Left ventricle myocardium inferior (tissue), 1 donor: Measurements from ENCODE around the gene DBT. TPM values are rescaled to one million over a fixed set of nuclear protein-coding genes. Genes with fewer than 3 reads are reported as not detected.
"Not testable (repeated sequence)": the region's sequence is repeated elsewhere in the genome, so short reads cannot be mapped to it uniquely, and the experiment has no call there.

ENCODE experiments used
- DNase-seq: peaks from one replicate; pipeline ENCODE4 v3.0.0-alpha.2; 2020
- H3K27ac ChIP-seq: fragments of 200-600 bp; replicated peaks from 2 replicates; pipeline ENCODE4 v1.8.0; 2021
- H3K27me3 ChIP-seq: fragments of 200-600 bp; 2 replicates; pipeline ENCODE4 v1.8.0; 2021; ENCODE audit warnings: low read depth
- H3K36me3 ChIP-seq: fragments of 200-600 bp; 2 replicates; pipeline ENCODE4 v1.8.0; 2021
- H3K4me1 ChIP-seq: fragments of 200-600 bp; 2 replicates; pipeline ENCODE4 v1.8.0; 2021
- H3K4me3 ChIP-seq: fragments of 200-600 bp; 2 replicates; pipeline ENCODE4 v1.8.0; 2021; ENCODE audit warnings: mild to moderate bottlenecking, moderate library complexity
- H3K9me3 ChIP-seq: fragments of 200-600 bp; replicated peaks from 2 replicates; pipeline ENCODE4 v1.8.0; 2021
- CTCF ChIP-seq: fragments of 200-600 bp; IDR thresholded peaks from 2 replicates; pipeline ENCODE4 v1.8.0; 2021; ENCODE audit warnings: antibody characterized with exemption, mild to moderate bottlenecking, borderline replicate concordance
- intact Hi-C: fragments of 100-400 bp; cut with micrococcal nuclease; formaldehyde crosslinking; loops from one replicate; pipeline ENCODE4 v1.11.0; 2022
- long read RNA-seq: library from polyadenylated mRNA; unstranded; transcript quantifications from one replicate; pipeline ENCODE4 v2.0.0, GENCODE V29; 2021
- total RNA-seq: library from RNA; stranded (reverse); fragmentation: NEBNext Ultra II Directional; extraction: Animal tissue kit (Norgen Biotek cat#: 25700); gene quantifications from one replicate; pipeline ENCODE4 v1.2.1, GENCODE V29; 2021
- donor health status: DM: no; HTN: yes; CAD: no; lungs with severe emphysema.

Gene DBT
- 38.8 TPM for total RNA-seq
- long read RNA-seq, full-length matches to known transcripts = 25 of 35 reads
- long read RNA-seq, partial matches to known transcripts = 1 of 35 reads
- long read RNA-seq, other reads (novel, unspliced or antisense) = 9 of 35 reads

- intact Hi-C loops = no loop called here
- Histone ChIP-seq H3K36me3 (no peaks in the 10 kb centered on the region), H3K4me3 (peak within 1 kb of the TSS; percentile 97), H3K27ac (peak within 1 kb of the TSS; percentile 94), H3K4me1 (peaks cover 37% of the 10 kb centered on the region), H3K9me3 (no peaks in the 10 kb centered on the region), H3K27me3 (no peaks in the 10 kb centered on the region)
- peak; percentile 93 for DNase-seq
- no peak for TF ChIP-seq CTCF
Observed at GRCh38 chr1:100249537-100250257, at the start of gene DBT. DBT (minus strand) TSS chr1:100249834; CDS start chr1:100249820, 14 bp downstream.

GRCh38 chr1:100298512-100298911, 48.9 kb upstream of the DBT start:
- Histone ChIP-seq H3K9me3 (no peaks in the 10 kb centered on the region), H3K36me3 (peaks cover 4% of the 10 kb centered on the region), H3K4me3 (no peak overlapping the region), H3K27ac (no peak overlapping the region), H3K27me3 (no peaks in the 10 kb centered on the region), H3K4me1 (no peaks in the 10 kb centered on the region)
- intact Hi-C loops = no loop called here
- no peak for TF ChIP-seq CTCF
- DNase-seq = no peak

DNA sequence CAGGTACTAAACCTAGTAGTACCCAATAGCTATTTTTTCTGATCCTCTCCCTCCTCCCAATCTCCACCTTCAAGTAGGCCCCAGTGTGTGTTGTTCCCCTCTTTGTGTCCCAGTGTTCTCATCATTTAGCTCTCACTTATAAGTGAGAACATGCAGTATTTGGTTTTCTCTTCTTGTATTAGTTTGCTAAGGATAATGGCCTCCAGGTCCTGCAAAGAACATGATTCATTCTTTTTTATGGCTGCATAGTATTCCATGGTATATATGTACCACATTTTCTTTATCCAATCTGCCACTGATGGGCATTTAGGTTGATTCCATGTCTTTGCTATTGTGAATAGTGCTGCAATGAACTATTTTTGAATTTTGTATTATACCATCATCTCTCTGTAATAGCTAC, 47.4 kb upstream of the DBT start:
- H3K9me3 ChIP-seq, H3K4me3 ChIP-seq, H3K27ac ChIP-seq, intact Hi-C loops, DNase-seq, H3K27me3 ChIP-seq: not testable (repeated sequence)
- H3K36me3 ChIP-seq = peaks cover 13% of the 10 kb centered on the region
- H3K4me1 ChIP-seq = peaks cover 11% of the 10 kb centered on the region

GRCh38 chr1:100296140-100296539, 46.5 kb upstream of the DBT start:
- peaks cover 21% of the 10 kb centered on the region for H3K36me3 ChIP-seq
- H3K27ac ChIP-seq = no peak overlapping the region
- no peak for DNase-seq
- peaks cover 11% of the 10 kb centered on the region for H3K4me1 ChIP-seq
- intact Hi-C loops = no loop called here
- no peak overlapping the region for H3K4me3 ChIP-seq
- H3K27me3 ChIP-seq = no peaks in the 10 kb centered on the region
- no peaks in the 10 kb centered on the region for H3K9me3 ChIP-seq
- no peak for TF ChIP-seq CTCF

DNA sequence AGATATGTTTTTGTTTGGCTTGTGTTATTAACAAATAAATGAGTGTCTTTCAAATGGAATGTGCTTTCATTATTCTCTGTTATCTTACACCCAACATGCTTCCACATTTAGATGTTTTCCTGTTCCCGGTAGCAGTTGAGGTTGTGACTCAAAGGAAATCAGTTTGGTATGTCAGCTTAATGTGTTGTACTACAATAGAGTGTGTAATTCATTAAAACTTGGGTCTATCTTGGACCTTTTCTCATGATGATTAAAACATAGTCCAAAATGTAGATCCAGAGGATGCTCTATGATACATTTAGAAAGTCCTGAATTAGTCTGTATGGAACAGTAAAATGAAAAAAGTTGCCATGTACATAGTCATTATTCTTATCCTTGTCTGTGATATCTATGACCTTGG, 43.1 kb upstream of the DBT start:
- H3K27ac ChIP-seq = peak overlapping the region; percentile 67
- DNase-seq = no peak
- H3K27me3 ChIP-seq = no peaks in the 10 kb centered on the region
- peaks cover 11% of the 10 kb centered on the region for H3K4me1 ChIP-seq
- intact Hi-C loops = no loop called here
- TF ChIP-seq CTCF = no peak
- H3K4me3 ChIP-seq = no peak overlapping the region
- peaks cover 53% of the 10 kb centered on the region for H3K36me3 ChIP-seq
- H3K9me3 ChIP-seq = no peaks in the 10 kb centered on the region

GRCh38 chr1:100290291-100290690, 40.7 kb upstream of the DBT start:
- no peaks in the 10 kb centered on the region for H3K27me3 ChIP-seq
- peaks cover 11% of the 10 kb centered on the region for H3K4me1 ChIP-seq
- intact Hi-C loops = no loop called here
- peaks cover 72% of the 10 kb centered on the region for H3K36me3 ChIP-seq
- H3K27ac ChIP-seq = no peak overlapping the region
- no peak for TF ChIP-seq CTCF
- no peak overlapping the region for H3K4me3 ChIP-seq
- DNase-seq = no peak
- no peaks in the 10 kb centered on the region for H3K9me3 ChIP-seq
